ENCODE measurements around the gene PCYT1A.

Gene PCYT1A

GRCh38 chr3:196198771-196199753 is 88.5 kb downstream of the PCYT1A start:
- no peak overlapping the region for H3K4me3 ChIP-seq (ENCODE audit: low read length in 2 of 2)
- H3K36me3 ChIP-seq (ENCODE audit: control insufficient read depth in 2 of 2, insufficient read depth in 2 of 2, low read length in 2 of 2), result no peaks in the 10 kb centered on the region
- H3K4me1 ChIP-seq (ENCODE audit: control insufficient read depth, insufficient read depth, low read length), result peaks cover 7% of the 10 kb centered on the region
- no peak overlapping the region for H3K9ac ChIP-seq (ENCODE audit: low read length in 2 of 2)
- no peaks in the 10 kb centered on the region for H3K27me3 ChIP-seq (ENCODE audit: control insufficient read depth in 1 of 2, insufficient read depth in 2 of 2, low read length in 2 of 2)
- no peaks in the 10 kb centered on the region for H3K9me3 ChIP-seq (ENCODE audit: control insufficient read depth in 2 of 2, low read length in 2 of 2)
- no peak overlapping the region for H3K27ac ChIP-seq (ENCODE audit: low read length)

GRCh38 chr3:196198081-196198675 is 89.3 kb downstream of the PCYT1A start:
- no peaks in the 10 kb centered on the region for H3K9me3 ChIP-seq (ENCODE audit: control insufficient read depth in 2 of 2, low read length in 2 of 2)
- H3K4me3 ChIP-seq (ENCODE audit: low read length in 2 of 2), result no peak overlapping the region
- H3K4me1 ChIP-seq (ENCODE audit: control insufficient read depth, insufficient read depth, low read length), result peaks cover 13% of the 10 kb centered on the region
- H3K27ac ChIP-seq (ENCODE audit: low read length), result no peak overlapping the region
- no peak overlapping the region for H3K9ac ChIP-seq (ENCODE audit: low read length in 2 of 2)
- H3K36me3 ChIP-seq (ENCODE audit: control insufficient read depth in 2 of 2, insufficient read depth in 2 of 2, low read length in 2 of 2), result no peaks in the 10 kb centered on the region
- no peaks in the 10 kb centered on the region for H3K27me3 ChIP-seq (ENCODE audit: control insufficient read depth in 1 of 2, insufficient read depth in 2 of 2, low read length in 2 of 2)

- Histone ChIP-seq H3K9ac (ENCODE audit: low read length in 2 of 2) (no peak overlapping the region), H3K9me3 (ENCODE audit: control insufficient read depth in 2 of 2, low read length in 2 of 2) (no peaks in the 10 kb centered on the region), H3K27ac (ENCODE audit: low read length) (no peak overlapping the region), H3K36me3 (ENCODE audit: control insufficient read depth in 2 of 2, insufficient read depth in 2 of 2, low read length in 2 of 2) (no peaks in the 10 kb centered on the region), H3K4me3 (ENCODE audit: low read length in 2 of 2) (no peak overlapping the region), H3K27me3 (ENCODE audit: control insufficient read depth in 1 of 2, insufficient read depth in 2 of 2, low read length in 2 of 2) (no peaks in the 10 kb centered on the region), H3K4me1 (ENCODE audit: control insufficient read depth, insufficient read depth, low read length) (peaks cover 9% of the 10 kb centered on the region)
Measured at GRCh38 chr3:196197524-196197923, 90.0 kb downstream of the PCYT1A start.

- no peaks in the 10 kb centered on the region for H3K27me3 ChIP-seq (ENCODE audit: control insufficient read depth in 1 of 2, insufficient read depth in 2 of 2, low read length in 2 of 2)
- no peaks in the 10 kb centered on the region for H3K36me3 ChIP-seq (ENCODE audit: control insufficient read depth in 2 of 2, insufficient read depth in 2 of 2, low read length in 2 of 2)
- H3K4me3 ChIP-seq (ENCODE audit: low read length in 2 of 2), result no peak overlapping the region
- no peak overlapping the region for H3K9ac ChIP-seq (ENCODE audit: low read length in 2 of 2)
- H3K4me1 ChIP-seq (ENCODE audit: control insufficient read depth, insufficient read depth, low read length), result peaks cover 6% of the 10 kb centered on the region
- H3K9me3 ChIP-seq (ENCODE audit: control insufficient read depth in 2 of 2, low read length in 2 of 2), result no peaks in the 10 kb centered on the region
- H3K27ac ChIP-seq (ENCODE audit: low read length), result no peak overlapping the region
Measured at GRCh38 chr3:196195664-196196265, 91.8 kb downstream of the PCYT1A start.

GRCh38 chr3:196194542-196194915 is 93.0 kb downstream of the PCYT1A start:
- H3K27me3 ChIP-seq (ENCODE audit: control insufficient read depth in 1 of 2, insufficient read depth in 2 of 2, low read length in 2 of 2), result no peaks in the 10 kb centered on the region
- no peak overlapping the region for H3K9ac ChIP-seq (ENCODE audit: low read length in 2 of 2)
- H3K36me3 ChIP-seq (ENCODE audit: control insufficient read depth in 2 of 2, insufficient read depth in 2 of 2, low read length in 2 of 2), result no peaks in the 10 kb centered on the region
- H3K27ac ChIP-seq (ENCODE audit: low read length), result no peak overlapping the region
- no peaks in the 10 kb centered on the region for H3K9me3 ChIP-seq (ENCODE audit: control insufficient read depth in 2 of 2, low read length in 2 of 2)
- H3K4me1 ChIP-seq (ENCODE audit: control insufficient read depth, insufficient read depth, low read length), result peaks cover 6% of the 10 kb centered on the region
- no peak overlapping the region for H3K4me3 ChIP-seq (ENCODE audit: low read length in 2 of 2)

GRCh38 chr3:196193736-196194541 is 93.6 kb downstream of the PCYT1A start:
- Histone ChIP-seq H3K9me3 (ENCODE audit: control insufficient read depth in 2 of 2, low read length in 2 of 2) (no peaks in the 10 kb centered on the region), H3K4me1 (ENCODE audit: control insufficient read depth, insufficient read depth, low read length) (peaks cover 6% of the 10 kb centered on the region), H3K9ac (ENCODE audit: low read length in 2 of 2) (no peak overlapping the region)

GRCh38 chr3:196193133-196193735 is 94.3 kb downstream of the PCYT1A start:
- H3K27ac ChIP-seq (ENCODE audit: low read length), result no peak overlapping the region
- no peak overlapping the region for H3K9ac ChIP-seq (ENCODE audit: low read length in 2 of 2)
- no peaks in the 10 kb centered on the region for H3K9me3 ChIP-seq (ENCODE audit: control insufficient read depth in 2 of 2, low read length in 2 of 2)
- H3K4me1 ChIP-seq (ENCODE audit: control insufficient read depth, insufficient read depth, low read length), result peaks cover 6% of the 10 kb centered on the region
- H3K27me3 ChIP-seq (ENCODE audit: control insufficient read depth in 1 of 2, insufficient read depth in 2 of 2, low read length in 2 of 2), result no peaks in the 10 kb centered on the region
- H3K4me3 ChIP-seq (ENCODE audit: low read length in 2 of 2), result no peak overlapping the region
- H3K36me3 ChIP-seq (ENCODE audit: control insufficient read depth in 2 of 2, insufficient read depth in 2 of 2, low read length in 2 of 2), result no peaks in the 10 kb centered on the region

More at GRCh38 chr3:196193736-196194541, 93.6 kb downstream of the PCYT1A start:
- Histone ChIP-seq H3K36me3 (ENCODE audit: control insufficient read depth in 2 of 2, insufficient read depth in 2 of 2, low read length in 2 of 2) (no peaks in the 10 kb centered on the region), H3K4me3 (ENCODE audit: low read length in 2 of 2) (no peak overlapping the region), H3K27me3 (ENCODE audit: control insufficient read depth in 1 of 2, insufficient read depth in 2 of 2, low read length in 2 of 2) (no peaks in the 10 kb centered on the region), H3K27ac (ENCODE audit: low read length) (no peak overlapping the region)

- H3K9ac ChIP-seq (ENCODE audit: low read length in 2 of 2), result no peak overlapping the region
- H3K9me3 ChIP-seq (ENCODE audit: control insufficient read depth in 2 of 2, low read length in 2 of 2), result no peaks in the 10 kb centered on the region
- H3K4me3 ChIP-seq (ENCODE audit: low read length in 2 of 2), result no peak overlapping the region
- H3K4me1 ChIP-seq (ENCODE audit: control insufficient read depth, insufficient read depth, low read length), result peaks cover 6% of the 10 kb centered on the region
- no peaks in the 10 kb centered on the region for H3K27me3 ChIP-seq (ENCODE audit: control insufficient read depth in 1 of 2, insufficient read depth in 2 of 2, low read length in 2 of 2)
- no peaks in the 10 kb centered on the region for H3K36me3 ChIP-seq (ENCODE audit: control insufficient read depth in 2 of 2, insufficient read depth in 2 of 2, low read length in 2 of 2)
- H3K27ac ChIP-seq (ENCODE audit: low read length), result no peak overlapping the region
Measured at GRCh38 chr3:196192524-196193051, 94.9 kb downstream of the PCYT1A start.

GRCh38 chr3:196192036-196192523 is 95.4 kb downstream of the PCYT1A start:
- Histone ChIP-seq H3K27ac (ENCODE audit: low read length) (no peak overlapping the region), H3K36me3 (ENCODE audit: control insufficient read depth in 2 of 2, insufficient read depth in 2 of 2, low read length in 2 of 2) (no peaks in the 10 kb centered on the region), H3K27me3 (ENCODE audit: control insufficient read depth in 1 of 2, insufficient read depth in 2 of 2, low read length in 2 of 2) (no peaks in the 10 kb centered on the region), H3K9ac (ENCODE audit: low read length in 2 of 2) (no peak overlapping the region), H3K4me1 (ENCODE audit: control insufficient read depth, insufficient read depth, low read length) (peaks cover 6% of the 10 kb centered on the region), H3K9me3 (ENCODE audit: control insufficient read depth in 2 of 2, low read length in 2 of 2) (no peaks in the 10 kb centered on the region), H3K4me3 (ENCODE audit: low read length in 2 of 2) (no peak overlapping the region)
